Duodenal mucosa (tissue), 2 donors: ENCODE measurements around the gene OR11L1.

Source experiments
- H3K27ac ChIP-seq: one replicate; pipeline ENCODE4 v1.7.0; 2013; ENCODE audit warnings: low read depth, low read length
- H3K27me3 ChIP-seq, 2 donors: one replicate each; pipeline ENCODE4 v1.7.0; 2013; ENCODE audit warnings: low read length in 2 of 2, control low read depth in 1 of 2; ENCODE audit not compliant: insufficient read depth in 2 of 2, control insufficient read depth in 1 of 2
- H3K36me3 ChIP-seq, 2 donors: one replicate each; pipeline ENCODE4 v1.7.0; 2013; ENCODE audit warnings: low read length in 2 of 2, control low read depth in 1 of 2; ENCODE audit not compliant: insufficient read depth in 2 of 2, control insufficient read depth in 1 of 2
- H3K4me1 ChIP-seq, 2 donors: one replicate each; pipeline ENCODE4 v1.7.0; 2013; ENCODE audit warnings: low read length in 2 of 2, control low read depth in 1 of 2; ENCODE audit not compliant: insufficient read depth in 2 of 2, control insufficient read depth in 1 of 2
- H3K4me3 ChIP-seq, 2 donors: one replicate each; pipeline ENCODE4 v1.7.0; 2013; ENCODE audit warnings: low read length in 2 of 2, low read depth in 1 of 2
- H3K9ac ChIP-seq, 2 donors: one replicate each; pipeline ENCODE4 v1.7.0; 2013; ENCODE audit warnings: low read length in 2 of 2, low read depth in 1 of 2
- H3K9me3 ChIP-seq, 2 donors: one replicate each; pipeline ENCODE4 v1.7.0; 2013; ENCODE audit warnings: low read length in 2 of 2, control low read depth in 1 of 2; ENCODE audit not compliant: control insufficient read depth in 1 of 2

Gene OR11L1, protein sequence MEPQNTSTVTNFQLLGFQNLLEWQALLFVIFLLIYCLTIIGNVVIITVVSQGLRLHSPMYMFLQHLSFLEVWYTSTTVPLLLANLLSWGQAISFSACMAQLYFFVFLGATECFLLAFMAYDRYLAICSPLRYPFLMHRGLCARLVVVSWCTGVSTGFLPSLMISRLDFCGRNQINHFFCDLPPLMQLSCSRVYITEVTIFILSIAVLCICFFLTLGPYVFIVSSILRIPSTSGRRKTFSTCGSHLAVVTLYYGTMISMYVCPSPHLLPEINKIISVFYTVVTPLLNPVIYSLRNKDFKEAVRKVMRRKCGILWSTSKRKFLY

DNA sequence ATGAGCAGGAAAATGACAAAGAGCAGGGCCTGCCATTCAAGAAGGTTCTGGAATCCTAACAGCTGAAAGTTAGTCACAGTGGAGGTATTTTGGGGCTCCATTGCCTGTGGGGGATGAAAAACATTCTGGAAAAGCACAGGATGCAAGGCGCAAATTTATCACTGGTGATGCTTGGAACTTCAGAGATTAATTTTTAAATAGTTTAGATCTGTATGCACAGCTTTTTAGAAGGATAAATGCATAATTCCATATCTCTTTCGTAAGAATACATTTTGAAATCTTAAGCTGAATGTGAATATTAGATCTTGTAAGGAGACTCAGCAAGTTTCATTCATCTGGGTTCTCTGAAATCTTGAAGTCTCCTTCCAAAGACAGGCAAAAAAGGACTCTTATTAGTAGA lies at the start of gene OR11L1:
Gene OR11L1 (minus strand): TSS at position 101 of the 400 bp plus-strand sequence. CDS start 0 bp downstream, at position 101.
- Histone ChIP-seq H3K36me3 (no peaks in the 10 kb centered on the region), H3K27ac (no peak within 1 kb of the TSS), H3K4me1 (no peaks in the 10 kb centered on the region), H3K27me3 (no peaks in the 10 kb centered on the region), H3K4me3 (no peak within 1 kb of the TSS), H3K9me3 (peaks cover 0 to 4% of the 10 kb centered on the region in 2 donors), H3K9ac (no peak within 1 kb of the TSS)

DNA sequence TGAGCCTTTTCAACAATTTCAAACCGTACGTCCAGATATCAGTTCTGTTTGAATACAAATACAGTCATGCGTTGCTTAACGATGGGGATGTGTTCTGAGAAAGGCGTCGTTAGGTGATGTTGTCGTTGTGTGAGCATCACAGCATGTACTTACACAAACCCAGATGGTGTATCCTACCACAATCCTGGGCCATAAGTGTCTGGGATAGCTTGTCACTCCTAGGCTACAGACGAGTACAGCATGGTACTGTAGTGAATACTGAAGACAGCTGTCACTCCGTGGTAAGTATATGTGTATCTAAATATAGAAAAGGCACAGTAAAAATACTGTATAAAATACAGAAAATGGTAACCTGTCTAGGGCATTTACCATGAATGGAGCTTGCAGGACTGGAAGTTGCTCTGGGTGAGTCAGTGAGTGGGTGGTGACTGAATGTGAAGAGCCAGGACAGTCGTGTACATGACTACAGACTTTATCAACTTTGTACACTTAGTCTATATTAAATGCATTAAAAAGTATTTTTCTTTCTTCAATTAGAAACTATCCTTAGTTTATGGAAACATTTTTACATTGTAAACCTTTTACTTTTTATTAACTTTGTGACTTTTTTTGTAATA lies 43.2 kb upstream of the OR11L1 start:
- Histone ChIP-seq H3K27me3 (no peaks in the 10 kb centered on the region), H3K27ac (no peak overlapping the region), H3K9ac (no peak overlapping the region), H3K4me1 (no peaks in the 10 kb centered on the region), H3K36me3 (no peaks in the 10 kb centered on the region), H3K9me3 (peaks cover 0 to 15% of the 10 kb centered on the region in 2 donors), H3K4me3 (no peak overlapping the region)

DNA sequence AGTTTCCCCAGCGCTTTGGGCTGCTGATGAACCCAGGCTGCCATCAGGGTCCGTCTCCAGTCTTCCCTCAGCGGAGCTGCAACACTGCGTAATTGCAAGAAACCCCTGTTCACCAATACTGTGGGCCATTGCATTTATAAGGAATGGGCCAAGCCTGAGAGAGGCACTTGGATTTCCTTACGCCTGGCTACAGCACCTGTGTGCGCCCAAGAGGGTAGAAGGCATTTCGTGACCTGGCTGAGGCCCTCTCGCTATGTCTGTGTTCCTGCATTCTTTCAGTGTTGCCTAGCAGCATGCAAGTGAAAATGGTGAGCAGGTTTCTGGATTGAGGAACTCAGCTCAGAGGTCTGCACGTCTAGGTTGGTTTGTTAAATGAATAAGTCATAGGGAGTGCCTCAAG lies 41.6 kb upstream of the OR11L1 start:
- Histone ChIP-seq H3K4me3 (no peak overlapping the region), H3K9me3 (peaks cover 0 to 18% of the 10 kb centered on the region in 2 donors), H3K27me3 (no peaks in the 10 kb centered on the region), H3K9ac (no peak overlapping the region), H3K27ac (no peak overlapping the region), H3K36me3 (no peaks in the 10 kb centered on the region), H3K4me1 (no peaks in the 10 kb centered on the region)

DNA sequence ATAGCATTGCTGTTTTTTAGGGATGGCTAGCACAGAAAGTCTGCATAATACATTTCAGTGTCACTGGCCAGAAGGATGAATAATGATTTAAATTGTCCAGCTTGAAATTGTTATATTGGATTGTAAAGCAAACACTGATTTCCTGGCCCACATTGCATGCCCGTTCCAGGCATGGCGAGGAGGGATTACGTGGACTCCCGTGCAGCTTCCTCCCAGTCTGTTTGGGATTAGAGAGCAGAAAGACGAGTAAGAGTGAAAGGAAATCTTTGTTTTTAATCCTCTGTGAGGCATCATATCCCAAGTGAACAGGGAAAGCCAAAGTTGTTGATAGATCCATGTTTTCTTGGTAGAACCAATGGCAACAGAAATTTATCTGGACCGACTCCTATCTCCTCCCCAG lies 23.7 kb upstream of the OR11L1 start:
- Histone ChIP-seq H3K4me1 (no peaks in the 10 kb centered on the region), H3K27me3 (no peaks in the 10 kb centered on the region), H3K9me3 (peaks cover 0 to 12% of the 10 kb centered on the region in 2 donors), H3K27ac (no peak overlapping the region), H3K4me3 (no peak overlapping the region), H3K9ac (no peak overlapping the region), H3K36me3 (no peaks in the 10 kb centered on the region)

DNA sequence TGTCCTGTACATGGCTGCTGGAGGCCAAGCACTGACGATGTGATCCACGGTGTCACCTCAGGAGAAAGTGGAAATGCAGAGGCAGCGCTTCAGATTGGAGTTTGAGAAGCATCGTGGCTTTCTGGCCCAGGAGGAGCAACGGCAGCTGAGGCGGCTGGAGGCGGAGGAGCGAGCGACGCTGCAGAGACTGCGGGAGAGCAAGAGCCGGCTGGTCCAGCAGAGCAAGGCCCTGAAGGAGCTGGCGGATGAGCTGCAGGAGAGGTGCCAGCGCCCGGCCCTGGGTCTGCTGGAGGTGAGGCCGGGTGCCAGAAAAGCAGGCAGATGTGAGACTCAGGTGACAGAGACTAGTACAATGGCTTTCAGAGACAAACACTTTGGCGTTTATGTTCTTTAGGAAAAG lies 22.9 kb upstream of the OR11L1 start:
- H3K36me3 ChIP-seq = no peaks in the 10 kb centered on the region
- no peak overlapping the region for H3K27ac ChIP-seq
- no peak overlapping the region for H3K9ac ChIP-seq
- H3K27me3 ChIP-seq = no peaks in the 10 kb centered on the region
- H3K4me1 ChIP-seq = no peaks in the 10 kb centered on the region
- peaks cover 0 to 7% of the 10 kb centered on the region in 2 donors for H3K9me3 ChIP-seq
- H3K4me3 ChIP-seq = no peak overlapping the region

DNA sequence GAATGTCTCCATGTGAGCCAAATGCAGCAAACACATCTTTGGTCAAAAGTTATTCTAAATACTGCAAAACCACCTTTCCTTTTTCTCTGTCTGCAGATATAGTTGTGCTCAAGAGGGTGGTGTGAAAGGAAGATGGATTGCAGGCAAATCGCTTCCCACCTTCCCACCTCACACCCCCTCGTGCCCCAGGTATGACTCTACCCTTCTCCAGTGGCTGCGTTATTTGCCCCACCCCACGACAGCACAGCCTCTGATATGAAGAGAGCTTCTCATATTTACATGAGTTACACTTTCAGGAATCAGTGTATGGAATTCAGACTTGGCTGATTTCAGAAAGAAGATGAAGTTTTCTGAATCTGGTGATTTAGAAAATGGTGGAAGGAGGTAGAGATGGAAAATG lies 21.1 kb upstream of the OR11L1 start:
- no peaks in the 10 kb centered on the region for H3K4me1 ChIP-seq
- H3K9ac ChIP-seq = no peak overlapping the region
- H3K9me3 ChIP-seq = no peaks in the 10 kb centered on the region
- H3K36me3 ChIP-seq = no peaks in the 10 kb centered on the region
- no peak overlapping the region for H3K4me3 ChIP-seq
- H3K27ac ChIP-seq = no peak overlapping the region
- H3K27me3 ChIP-seq = no peaks in the 10 kb centered on the region

DNA sequence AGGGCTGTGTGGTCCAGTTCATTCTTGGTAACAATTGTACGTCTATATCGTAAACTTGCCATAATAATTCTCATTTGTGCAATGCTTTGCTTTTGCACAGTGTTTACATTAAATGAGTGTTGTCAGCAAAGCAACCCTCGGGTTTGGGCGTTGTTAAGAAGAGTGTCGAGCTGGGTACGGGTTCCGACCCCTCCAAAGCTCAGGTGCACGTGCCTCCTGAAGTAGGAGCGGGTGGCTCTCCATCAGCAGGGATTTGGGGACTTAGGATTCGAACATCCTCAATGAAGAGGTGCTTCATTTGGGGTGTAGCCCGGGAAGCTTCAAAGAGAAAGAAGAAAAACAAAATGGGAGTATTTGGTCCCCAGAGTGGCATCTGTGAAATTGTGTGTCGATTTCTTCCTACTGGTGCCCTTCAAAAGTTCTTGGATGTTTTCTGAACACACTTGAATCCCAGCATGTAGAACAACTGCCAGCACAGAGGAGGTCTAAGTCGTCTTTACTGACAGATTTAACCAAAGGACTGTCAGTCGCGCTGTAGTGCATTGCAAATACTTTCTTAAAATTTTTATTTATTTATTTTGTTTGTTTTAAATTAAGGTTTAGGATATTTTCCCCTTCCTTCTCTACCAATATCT lies 16.4 kb upstream of the OR11L1 start:
- Histone ChIP-seq H3K4me1 (no peaks in the 10 kb centered on the region), H3K27ac (no peak overlapping the region), H3K27me3 (no peaks in the 10 kb centered on the region), H3K9ac (no peak overlapping the region), H3K36me3 (no peaks in the 10 kb centered on the region), H3K9me3 (peaks cover 9 to 10% of the 10 kb centered on the region in 2 donors), H3K4me3 (peak overlapping the region; percentile 36 to 40)

DNA sequence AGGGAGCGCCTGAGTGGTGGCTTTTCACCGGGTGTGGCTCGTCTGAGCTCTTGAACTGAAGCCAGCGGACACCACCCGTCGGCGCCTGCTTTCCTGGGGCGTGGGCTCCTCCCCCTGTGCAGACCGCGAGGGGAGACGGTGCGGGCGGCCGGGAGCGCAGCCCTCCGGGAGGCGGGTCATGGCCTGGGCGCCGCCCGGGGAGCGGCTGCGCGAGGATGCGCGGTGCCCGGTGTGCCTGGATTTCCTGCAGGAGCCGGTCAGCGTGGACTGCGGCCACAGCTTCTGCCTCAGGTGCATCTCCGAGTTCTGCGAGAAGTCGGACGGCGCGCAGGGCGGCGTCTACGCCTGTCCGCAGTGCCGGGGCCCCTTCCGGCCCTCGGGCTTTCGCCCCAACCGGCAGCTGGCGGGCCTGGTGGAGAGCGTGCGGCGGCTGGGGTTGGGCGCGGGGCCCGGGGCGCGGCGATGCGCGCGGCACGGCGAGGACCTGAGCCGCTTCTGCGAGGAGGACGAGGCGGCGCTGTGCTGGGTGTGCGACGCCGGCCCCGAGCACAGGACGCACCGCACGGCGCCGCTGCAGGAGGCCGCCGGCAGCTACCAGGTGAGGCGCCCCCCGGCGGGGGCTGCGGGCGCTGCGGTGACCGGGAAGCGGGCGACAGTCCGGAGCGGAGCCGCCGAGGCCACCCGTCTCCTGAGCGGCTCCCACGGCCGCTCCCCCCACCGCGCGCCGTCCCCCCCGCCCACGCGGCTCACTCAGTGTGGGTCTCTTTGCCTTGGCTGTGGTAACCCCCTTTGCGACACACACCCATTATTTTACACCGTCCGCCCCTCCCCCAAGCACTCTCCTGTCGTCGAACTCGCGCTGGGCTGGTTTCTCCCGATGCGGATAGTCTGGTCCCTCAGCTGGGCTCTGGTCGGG lies 15.6 kb upstream of the OR11L1 start, which contains the start of gene TRIM58:
Gene TRIM58 (plus strand): TSS at position 119 of the 916 bp plus-strand sequence. CDS start 60 bp downstream, at position 179.
- Histone ChIP-seq H3K9ac (no peak within 1 kb of the TSS), H3K36me3 (no peaks in the 10 kb centered on the region), H3K27ac (no peak within 1 kb of the TSS), H3K4me3 (peak within 1 kb of the TSS; percentile 36 to 40), H3K9me3 (peaks cover 9 to 10% of the 10 kb centered on the region in 2 donors), H3K4me1 (no peaks in the 10 kb centered on the region), H3K27me3 (no peaks in the 10 kb centered on the region)

DNA sequence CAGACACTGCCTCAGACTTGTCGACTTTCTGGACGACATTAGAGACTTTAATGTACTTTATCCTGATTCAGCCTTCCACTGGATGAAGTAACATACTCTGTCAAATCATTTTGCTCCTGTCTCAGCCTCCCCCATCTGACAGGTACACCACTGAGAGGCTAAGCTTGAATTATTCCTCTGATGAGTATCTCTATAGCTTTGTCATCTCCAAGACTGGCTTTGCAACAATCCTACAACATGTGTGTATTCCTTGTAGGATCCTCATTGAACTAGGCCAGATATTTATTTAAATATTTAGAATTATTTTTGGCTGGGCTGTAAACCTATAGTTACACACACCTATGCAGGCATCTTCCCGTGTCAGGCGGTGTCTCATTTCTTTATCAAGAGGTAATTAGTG lies 14.2 kb upstream of the OR11L1 start:
- H3K4me1 ChIP-seq = no peaks in the 10 kb centered on the region
- H3K27me3 ChIP-seq = no peaks in the 10 kb centered on the region
- no peaks in the 10 kb centered on the region for H3K36me3 ChIP-seq
- H3K27ac ChIP-seq = no peak overlapping the region
- no peak overlapping the region for H3K9ac ChIP-seq
- H3K4me3 ChIP-seq = no peak overlapping the region
- H3K9me3 ChIP-seq = peaks cover 10 to 14% of the 10 kb centered on the region in 2 donors
